HCT116 (cell line): ENCODE measurements around the gene VPS35L. TPM values are rescaled to one million over a fixed set of nuclear protein-coding genes. Genes with fewer than 3 reads are reported as not detected.

Experiments used
- ATAC-seq: fragments of 200-7000 bp; cut with Tn5 transposase; 2 replicates; pipeline ENCODE4 v1.9.1; 2020; ENCODE audit warnings: mild to moderate bottlenecking, moderate library complexity
- BruUV-seq: library from RNA; stranded (reverse); fragments of 400-500 nt; replicated peaks from 2 replicates; lab custom pipeline; 2021; lab: Mats Ljungman, UMichigan
- CTCF ChIA-PET: fragments of 300-600 bp; sonication (Branson Sonifier 250); formaldehyde crosslinking; loops from one replicate; lab custom pipeline; 2021; ENCODE audit warnings: antibody characterized with exemption; lab: Charles Lee
- POLR2A ChIA-PET: fragments of 300-600, 350-600 bp; sonication (Branson Sonifier 250); formaldehyde crosslinking; loops from one replicate; lab custom pipeline; 2021; ENCODE audit warnings: antibody characterized with exemption; lab: Charles Lee
- RAD21 ChIA-PET, 2 experiments: fragments of 300-600 bp; sonication (Branson Sonifier 250); formaldehyde crosslinking; loops; one replicate each; lab custom pipeline; 2023; ENCODE audit warnings: low total read pairs in 2 of 2; ENCODE audit not compliant: uncharacterized antibody in 2 of 2, unreplicated experiment in 2 of 2, low non-redundant PET in 1 of 2; lab: Charles Lee
- DNase-seq: peaks from one replicate; pipeline ENCODE4 v3.0.0-alpha.2; 2010; ENCODE audit warnings: low read depth, low spot score
- H2AFZ ChIP-seq: fragments of 200-600 bp; shearing (Covaris generic), sonication (generic); 2 replicates; pipeline ENCODE4 v1.6.1; 2017; ENCODE audit warnings: low read depth, mixed run types, mixed read lengths, antibody characterized with exemption, low read length; ENCODE audit not compliant: poor library complexity, severe bottlenecking
- H3K27ac ChIP-seq: 2 replicates; pipeline ENCODE4 v1.5.1; 2012; ENCODE audit warnings: low read depth, low read length
- H3K27me3 ChIP-seq: fragments of 200-600 bp; sonication (generic); 2 replicates; pipeline ENCODE4 v1.6.1; 2016; ENCODE audit warnings: mixed run types, low read length, mixed read lengths; ENCODE audit not compliant: insufficient read depth
- H3K36me3 ChIP-seq, 2 experiments: fragments of 200-500 bp in 1 of 2; fragments of 200-600 bp in 1 of 2; sonication (Bioruptor generic) in 1 of 2; sonication (generic) in 1 of 2; 2 replicates each; pipeline versions ENCODE4 v1.5.1 to v1.6.1; 2014 to 2016; ENCODE audit warnings: low read length in 2 of 2, inconsistent platforms in 1 of 2, mixed read lengths in 1 of 2, mixed run types in 1 of 2; ENCODE audit not compliant: insufficient read depth in 2 of 2, control insufficient read depth in 1 of 2
- H3K4me1 ChIP-seq, 2 experiments: fragments of 200-600 bp in 1 of 2; sonication (generic) in 1 of 2; 2 replicates each; pipeline versions ENCODE4 v1.5.1 to v1.6.1; 2012 to 2017; ENCODE audit warnings: low read length in 2 of 2, inconsistent platforms in 1 of 2, mild to moderate bottlenecking in 1 of 2, mixed read lengths in 1 of 2, mixed run types in 1 of 2, moderate library complexity in 1 of 2; ENCODE audit not compliant: insufficient read depth in 2 of 2, control insufficient read depth in 1 of 2
- H3K4me2 ChIP-seq: fragments of 200-600 bp; sonication (generic); 2 replicates; pipeline ENCODE4 v1.6.1; 2017; ENCODE audit warnings: mixed run types, low read length, mixed read lengths
- H3K4me3 ChIP-seq, 2 experiments: fragments of 200-600 bp in 1 of 2; sonication (generic) in 1 of 2; replicated peaks in 1 of 2; 2 replicates each; pipeline ENCODE4 v1.5.1; 2011 to 2016; ENCODE audit warnings: low read length in 2 of 2, control low read depth in 1 of 2, low read depth in 1 of 2, mild to moderate bottlenecking in 1 of 2, mixed read lengths in 1 of 2, mixed run types in 1 of 2
- H3K79me2 ChIP-seq: fragments of 200-600 bp; sonication (generic); 2 replicates; pipeline ENCODE4 v1.6.1; 2017; ENCODE audit warnings: mild to moderate bottlenecking, mixed run types, low read length, moderate library complexity, mixed read lengths; ENCODE audit not compliant: insufficient read depth
- H3K9ac ChIP-seq: fragments of 200-600 bp; sonication (generic); 2 replicates; pipeline ENCODE4 v1.6.1; 2016; ENCODE audit warnings: low read length, mixed read lengths
- H3K9me2 ChIP-seq: fragments of 200-600 bp; sonication (generic), shearing (Covaris generic); 2 replicates; pipeline ENCODE4 v1.6.1; 2017; ENCODE audit warnings: mixed run types, mild to moderate bottlenecking, moderate library complexity; ENCODE audit not compliant: insufficient read depth
- H3K9me3 ChIP-seq, 2 experiments: fragments of 200-500 bp in 1 of 2; fragments of 200-600 bp in 1 of 2; sonication (Bioruptor generic) in 1 of 2; sonication (generic) in 1 of 2; 2 replicates each; pipeline ENCODE4 v1.6.1; 2014 to 2017; ENCODE audit warnings: low read length in 2 of 2, mixed read lengths in 2 of 2, inconsistent platforms in 1 of 2, low read depth in 1 of 2, mild to moderate bottlenecking in 1 of 2, mixed run types in 1 of 2, moderate library complexity in 1 of 2; ENCODE audit not compliant: control insufficient read depth in 1 of 2, insufficient read depth in 1 of 2
- H4K20me1 ChIP-seq: fragments of 200-600 bp; sonication (generic), shearing (Covaris generic); 2 replicates; pipeline ENCODE4 v1.6.1; 2017; ENCODE audit warnings: mixed run types, mild to moderate bottlenecking, moderate library complexity; ENCODE audit not compliant: insufficient read depth
- EZH2 ChIP-seq: fragments of 200-600 bp; sonication (generic); IDR thresholded peaks from 2 replicates; pipeline ENCODE4 v1.6.1; 2017; ENCODE audit warnings: antibody characterized with exemption, mixed run types
- EZH2phosphoT487 ChIP-seq: fragments of 200-600 bp; IDR thresholded peaks from 2 replicates; pipeline ENCODE4 v1.6.1; 2018; ENCODE audit warnings: antibody characterized with exemption, borderline replicate concordance
- POLR2A ChIP-seq: IDR thresholded peaks from 2 replicates; pipeline ENCODE4 v1.7.0; 2011; ENCODE audit warnings: borderline replicate concordance; ENCODE audit not compliant: insufficient read depth, insufficient read length; ENCODE audit errors: extremely low read depth
- REST ChIP-seq: IDR thresholded peaks from 2 replicates; pipeline ENCODE4 v1.6.1; 2012; ENCODE audit warnings: low read depth
- SP1 ChIP-seq: IDR thresholded peaks from 2 replicates; pipeline ENCODE4 v1.6.1; 2012; ENCODE audit warnings: low read depth
- ZFX ChIP-seq: fragments of 450-650 bp; IDR thresholded peaks from 2 replicates; pipeline ENCODE4 v1.6.1; 2017
- intact Hi-C: fragments of 100-400 bp; cut with micrococcal nuclease; formaldehyde crosslinking; loops from 2 replicates; pipeline ENCODE4 v1.10.0; 2022
- total RNA-seq: library from RNA; stranded (reverse); gene quantifications from one replicate; pipeline ENCODE4 v1.2.1, GENCODE V29; 2021; ENCODE audit not compliant: unreplicated experiment
- TF ChIP-seq, protein P1 (sequence below), 3 experiments: fragments of 200-600 bp in 1 of 3; sonication (generic) in 1 of 3; IDR thresholded peaks in 2 of 3; conservative IDR thresholded peaks in 1 of 3; 2 replicates each; pipeline ENCODE4 v1.5.1; 2012 to 2017; ENCODE audit warnings: low read depth in 2 of 3, low read length in 2 of 3, antibody characterized with exemption in 1 of 3, borderline replicate concordance in 1 of 3, control low read depth in 1 of 3, mild to moderate bottlenecking in 1 of 3, mixed read lengths in 1 of 3, mixed run types in 1 of 3, moderate library complexity in 1 of 3; ENCODE audit not compliant: insufficient read depth in 1 of 3
- TF ChIP-seq, protein P2 (sequence below): IDR thresholded peaks from 2 replicates; pipeline ENCODE4 v1.6.1; 2012

Gene VPS35L
- total RNA-seq, 1 experiment from 2014 or later, result 21.4 TPM

GRCh38 chr16:19705843-19706242 lies 150.3 kb downstream of the VPS35L start:
- TF ChIP-seq, protein P1, sequence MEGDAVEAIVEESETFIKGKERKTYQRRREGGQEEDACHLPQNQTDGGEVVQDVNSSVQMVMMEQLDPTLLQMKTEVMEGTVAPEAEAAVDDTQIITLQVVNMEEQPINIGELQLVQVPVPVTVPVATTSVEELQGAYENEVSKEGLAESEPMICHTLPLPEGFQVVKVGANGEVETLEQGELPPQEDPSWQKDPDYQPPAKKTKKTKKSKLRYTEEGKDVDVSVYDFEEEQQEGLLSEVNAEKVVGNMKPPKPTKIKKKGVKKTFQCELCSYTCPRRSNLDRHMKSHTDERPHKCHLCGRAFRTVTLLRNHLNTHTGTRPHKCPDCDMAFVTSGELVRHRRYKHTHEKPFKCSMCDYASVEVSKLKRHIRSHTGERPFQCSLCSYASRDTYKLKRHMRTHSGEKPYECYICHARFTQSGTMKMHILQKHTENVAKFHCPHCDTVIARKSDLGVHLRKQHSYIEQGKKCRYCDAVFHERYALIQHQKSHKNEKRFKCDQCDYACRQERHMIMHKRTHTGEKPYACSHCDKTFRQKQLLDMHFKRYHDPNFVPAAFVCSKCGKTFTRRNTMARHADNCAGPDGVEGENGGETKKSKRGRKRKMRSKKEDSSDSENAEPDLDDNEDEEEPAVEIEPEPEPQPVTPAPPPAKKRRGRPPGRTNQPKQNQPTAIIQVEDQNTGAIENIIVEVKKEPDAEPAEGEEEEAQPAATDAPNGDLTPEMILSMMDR (IDR thresholded peaks at IDR 0.05 in 2 of 3, conservative IDR thresholded peaks at IDR 0.05 in 1 of 3; ENCODE audit: borderline replicate concordance in 1 of 3, insufficient read depth in 1 of 3, low read depth in 2 of 3, low read length in 2 of 3), result no peak
- TF ChIP-seq, protein P2, sequence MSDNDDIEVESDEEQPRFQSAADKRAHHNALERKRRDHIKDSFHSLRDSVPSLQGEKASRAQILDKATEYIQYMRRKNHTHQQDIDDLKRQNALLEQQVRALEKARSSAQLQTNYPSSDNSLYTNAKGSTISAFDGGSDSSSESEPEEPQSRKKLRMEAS, result no peak
- TF ChIP-seq EZH2phosphoT487, result no peak
- no peak for TF ChIP-seq REST
- no peak for TF ChIP-seq EZH2
- TF ChIP-seq POLR2A, result no peak
- no peak for TF ChIP-seq ZFX
- no peak for TF ChIP-seq SP1
- no peaks in the 10 kb centered on the region for H3K9me2 ChIP-seq
- POLR2A ChIA-PET, result no interaction called here
- H3K27ac ChIP-seq, result no peak overlapping the region
- no peaks in the 10 kb centered on the region for H3K27me3 ChIP-seq
- H3K36me3 ChIP-seq, result peaks cover 48 to 49% of the 10 kb centered on the region in 2 experiments
- no peaks in the 10 kb centered on the region for H4K20me1 ChIP-seq
- peaks cover 47% of the 10 kb centered on the region; the same call in 1 of the 2 replicates for H3K79me2 ChIP-seq
- no peak overlapping the region for H3K4me3 ChIP-seq
- RAD21 ChIA-PET, result no interaction called here
- CTCF ChIA-PET, result no interaction called here
- intact Hi-C loops, result no loop called here
- DNase-seq (no peak), ATAC-seq (no peak)
- no peak overlapping the region for H2AFZ ChIP-seq
- peaks cover 4 to 22% of the 10 kb centered on the region in 2 experiments; a peak in 3 of 4 replicates for H3K4me1 ChIP-seq
- BruUV-seq, result no TSS peak
- no peaks in the 10 kb centered on the region for H3K9me3 ChIP-seq
- no peak overlapping the region for H3K9ac ChIP-seq
- H3K4me2 ChIP-seq, result no peak overlapping the region
